ENCODE measurements around the gene TMEM86B.

DNA sequence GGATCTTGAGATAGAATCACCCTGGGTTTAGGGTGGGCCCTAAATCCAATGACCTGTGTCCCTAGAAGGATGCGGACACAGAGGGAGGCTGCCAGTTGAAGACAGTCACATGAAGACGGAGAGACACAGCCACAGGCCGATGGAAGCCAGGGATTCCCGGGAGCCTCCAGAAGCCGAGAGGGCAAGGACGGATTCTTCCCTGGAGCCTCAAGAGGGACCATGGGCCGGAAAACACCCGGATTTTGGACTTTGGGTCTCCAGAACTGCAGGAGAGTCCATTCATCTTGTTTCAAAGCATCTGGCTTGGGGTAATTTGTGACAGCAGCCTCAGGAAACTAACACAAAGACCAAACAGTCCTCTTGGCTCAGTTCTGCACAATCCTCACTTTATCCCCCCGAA, 2.3 kb downstream of the TMEM86B start:
- TF ChIP-seq RARB (CRISPR knock-in tag; IDR thresholded peaks at IDR 0.05) = no peak
- TF ChIP-seq BACH2 (CRISPR knock-in tag; IDR thresholded peaks at IDR 0.05; ENCODE audit: borderline replicate concordance) = no peak
- TF ChIP-seq ZFP30 (CRISPR knock-in tag; IDR thresholded peaks at IDR 0.05) = no peak
- no peak for TF ChIP-seq ISL1 (CRISPR knock-in tag; IDR thresholded peaks at IDR 0.05)
